SK-N-MC (cell line): ENCODE results near the gene RIMBP2.

Source experiments
- EZH2 ChIP-seq: fragments of 200-600 bp; sonication (generic); IDR thresholded peaks from one replicate; pipeline ENCODE4 v1.6.1; 2017; ENCODE audit warnings: antibody characterized with exemption
- POLR2AphosphoS5 ChIP-seq: IDR thresholded peaks from 2 replicates; pipeline ENCODE4 v1.6.1; 2012; ENCODE audit warnings: mild to moderate bottlenecking, low read depth, low read length, borderline replicate concordance

DNA sequence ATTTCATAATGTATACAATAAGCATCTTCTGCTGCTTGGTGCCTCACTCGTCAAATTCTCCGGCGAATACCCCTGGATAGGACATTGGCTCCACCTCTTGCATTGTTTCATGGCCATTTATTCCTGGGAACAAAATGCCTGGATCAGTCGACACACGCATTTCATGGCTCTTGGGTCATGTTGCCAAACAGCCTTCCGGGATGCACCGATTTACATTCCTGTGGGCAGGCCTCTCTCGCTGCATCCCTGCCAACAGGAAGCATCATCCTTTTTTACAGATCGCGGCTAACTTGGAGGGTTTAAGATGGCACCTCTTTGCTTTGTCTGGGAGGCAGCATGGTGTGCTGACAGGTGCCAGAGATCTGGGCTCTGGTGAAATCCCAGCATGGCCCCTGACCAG is 32.7 kb upstream of the RIMBP2 start:
- no peak for TF ChIP-seq EZH2
- TF ChIP-seq POLR2AphosphoS5, result no peak
